ENCODE data around the gene KAT7.
"Not testable (repeated sequence)": the region's sequence is repeated elsewhere in the genome, so short reads cannot be mapped to it uniquely, and the experiment has no call there.

DNA sequence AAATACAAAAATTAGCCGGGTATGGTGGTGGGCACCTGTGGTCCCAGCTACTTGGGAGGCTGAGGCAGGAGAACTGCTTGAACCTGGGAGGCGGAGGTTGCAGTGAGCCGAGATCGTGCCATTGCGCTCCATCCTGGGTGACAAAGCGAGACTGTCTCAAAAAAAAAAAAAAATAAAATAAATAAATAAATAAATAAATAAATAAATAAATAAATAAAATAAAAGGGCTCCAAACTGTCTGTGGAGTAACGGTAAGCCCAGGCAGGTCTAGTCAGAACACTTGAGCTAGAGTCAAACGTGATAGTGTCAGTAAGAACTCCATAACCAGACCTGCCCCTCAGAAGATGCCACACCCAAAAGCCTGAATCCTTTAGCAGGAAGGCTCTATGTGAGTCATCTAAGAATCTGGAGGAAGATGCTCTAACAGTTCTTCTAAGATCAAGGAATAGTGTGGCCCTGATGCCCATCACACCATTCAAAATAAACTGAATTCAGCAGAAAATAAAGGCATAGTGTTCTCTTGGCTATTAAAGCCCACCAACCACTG, 29.9 kb upstream of the KAT7 start:
- TF ChIP-seq CTCF (IDR thresholded peaks at IDR 0.05; ENCODE audit: borderline replicate concordance, extremely low read depth, low read length, poor library complexity, severe bottlenecking); EZH2 (IDR thresholded peaks at IDR 0.05; ENCODE audit: borderline replicate concordance, low read depth, low read length, severe bottlenecking): not testable (repeated sequence)

Measured in DND-41 (cell line).